ENCODE measurements around the gene JADE3. TPM values are rescaled to one million over a fixed set of nuclear protein-coding genes. Genes with fewer than 3 reads are reported as not detected.

The JADE3 gene
- total and polyA plus RNA-seq, 8 donors: 2.7 to 11.9 (median 9.1) TPM

- no peak overlapping the region for H3K4me3 ChIP-seq
- H3K9me3 ChIP-seq: no peaks in the 10 kb centered on the region
- intact Hi-C loops (cut with DNase I): no loop called here
- no peak for TF ChIP-seq CTCF (IDR thresholded peaks at IDR 0.05)
- no peaks in the 10 kb centered on the region for H3K4me1 ChIP-seq
- H3K36me3 ChIP-seq: no peaks in the 10 kb centered on the region
- no peak overlapping the region for H3K27ac ChIP-seq
- 63 to 69% methylated on average over 3 of the region's 3 CpGs for WGBS, 2 donors
- no peak for FAIRE-seq
- DNase-seq: no peak
- no peak for ATAC-seq
- no peaks in the 10 kb centered on the region for H3K27me3 ChIP-seq
Observed at GRCh38 chrX:46984705-46985104, 72.5 kb downstream of the JADE3 start.

GRCh38 chrX:46989548-46989947, 77.3 kb downstream of the JADE3 start:
- H3K27ac ChIP-seq: no peak overlapping the region
- no peaks in the 10 kb centered on the region for H3K4me1 ChIP-seq
- ATAC-seq: no peak
- FAIRE-seq: no peak
- no peak for TF ChIP-seq CTCF (IDR thresholded peaks at IDR 0.05)
- intact Hi-C loops (cut with DNase I): no loop called here
- no peaks in the 10 kb centered on the region for H3K9me3 ChIP-seq
- H3K4me3 ChIP-seq: no peak overlapping the region
- H3K27me3 ChIP-seq: no peaks in the 10 kb centered on the region
- no peak for DNase-seq
- H3K36me3 ChIP-seq: no peaks in the 10 kb centered on the region

- H3K27me3 ChIP-seq: no peaks in the 10 kb centered on the region
- no peak for ATAC-seq
- TF ChIP-seq CTCF (IDR thresholded peaks at IDR 0.05): no peak
- no peak for DNase-seq
- H3K9me3 ChIP-seq: no peaks in the 10 kb centered on the region
- WGBS, 2 donors: 48 to 63% methylated on average over 2 of the region's 2 CpGs
- intact Hi-C loops (cut with DNase I): no loop called here
- no peaks in the 10 kb centered on the region for H3K4me1 ChIP-seq
- H3K4me3 ChIP-seq: no peak overlapping the region
- FAIRE-seq: no peak
- H3K36me3 ChIP-seq: no peaks in the 10 kb centered on the region
- no peak overlapping the region for H3K27ac ChIP-seq
Observed at GRCh38 chrX:46991664-46992063, 79.4 kb downstream of the JADE3 start.

GRCh38 chrX:46992070-46992469, 79.8 kb downstream of the JADE3 start:
- DNase-seq: no peak
- intact Hi-C loops (cut with DNase I): no loop called here
- H3K36me3 ChIP-seq: no peaks in the 10 kb centered on the region
- no peak overlapping the region for H3K4me3 ChIP-seq
- ATAC-seq: no peak
- WGBS, 2 donors: 75 to 91% methylated on average over 6 of the region's 6 CpGs
- no peaks in the 10 kb centered on the region for H3K4me1 ChIP-seq
- H3K9me3 ChIP-seq: no peaks in the 10 kb centered on the region
- no peak overlapping the region for H3K27ac ChIP-seq
- TF ChIP-seq CTCF (IDR thresholded peaks at IDR 0.05): no peak
- FAIRE-seq: no peak
- no peaks in the 10 kb centered on the region for H3K27me3 ChIP-seq

- Histone ChIP-seq H3K27me3 (no peaks in the 10 kb centered on the region), H3K4me3 (no peak overlapping the region), H3K36me3 (no peaks in the 10 kb centered on the region), H3K4me1 (no peaks in the 10 kb centered on the region), H3K27ac (no peak overlapping the region), H3K9me3 (no peaks in the 10 kb centered on the region)
- no peak for TF ChIP-seq CTCF (IDR thresholded peaks at IDR 0.05)
- intact Hi-C loops (cut with DNase I): no loop called here
- DNase-seq (no peak), FAIRE-seq (no peak), ATAC-seq (no peak)
Observed at GRCh38 chrX:46994096-46994495, 81.9 kb downstream of the JADE3 start.
